ENCODE data around the gene ZNF726. TPM values are rescaled to one million over a fixed set of nuclear protein-coding genes. Genes with fewer than 3 reads are reported as not detected.

ZNF726 gene
- polyA plus RNA-seq, 1 experiment: 0.95 TPM

GRCh38 chr19:23904406-23904805 is 10.3 kb upstream of the ZNF726 start:
- Histone ChIP-seq H3K9me3 (ENCODE audit: control insufficient read depth, insufficient read depth, low read length) (peaks cover 11% of the 10 kb centered on the region; the same call in 1 of the 2 replicates), H3K27me3 (ENCODE audit: control insufficient read depth, insufficient read depth, low read length) (no peaks in the 10 kb centered on the region), H3K27ac (ENCODE audit: low read depth, low read length) (no peak overlapping the region), H3K4me3 (ENCODE audit: low read depth, low read length) (no peak overlapping the region)
- ChIA-PET POLR2A (no interaction called here), CTCF (no interaction called here)
- DNase-seq (ENCODE audit: low read depth, low spot score): no peak
- no peak for TF ChIP-seq CTCF (IDR thresholded peaks at IDR 0.05; ENCODE audit: low read depth, low read length)

GRCh38 chr19:23905771-23906170 is 8.9 kb upstream of the ZNF726 start:
- POLR2A ChIA-PET: no interaction called here
- TF ChIP-seq CTCF (IDR thresholded peaks at IDR 0.05; ENCODE audit: low read depth, low read length): no peak
- H3K9me3 ChIP-seq (ENCODE audit: control insufficient read depth, insufficient read depth, low read length): peaks cover 11% of the 10 kb centered on the region; the same call in 1 of the 2 replicates
- CTCF ChIA-PET: no interaction called here
- H3K27me3 ChIP-seq (ENCODE audit: control insufficient read depth, insufficient read depth, low read length): no peaks in the 10 kb centered on the region
- DNase-seq (ENCODE audit: low read depth, low spot score): no peak
- H3K4me3 ChIP-seq (ENCODE audit: low read depth, low read length): no peak overlapping the region
- no peak overlapping the region for H3K27ac ChIP-seq (ENCODE audit: low read depth, low read length)

GRCh38 chr19:23906835-23907234 is 7.9 kb upstream of the ZNF726 start:
- ChIA-PET CTCF (no interaction called here), POLR2A (no interaction called here)
- no peak for DNase-seq (ENCODE audit: low read depth, low spot score)
- no peak overlapping the region for H3K4me3 ChIP-seq (ENCODE audit: low read depth, low read length)
- peaks cover 11% of the 10 kb centered on the region; the same call in 1 of the 2 replicates for H3K9me3 ChIP-seq (ENCODE audit: control insufficient read depth, insufficient read depth, low read length)
- no peaks in the 10 kb centered on the region for H3K27me3 ChIP-seq (ENCODE audit: control insufficient read depth, insufficient read depth, low read length)
- H3K27ac ChIP-seq (ENCODE audit: low read depth, low read length): no peak overlapping the region
- no peak for TF ChIP-seq CTCF (IDR thresholded peaks at IDR 0.05; ENCODE audit: low read depth, low read length)

- ChIA-PET POLR2A (no interaction called here), CTCF (no interaction called here)
- Histone ChIP-seq H3K9me3 (ENCODE audit: control insufficient read depth, insufficient read depth, low read length) (peaks cover 11% of the 10 kb centered on the region; the same call in 1 of the 2 replicates), H3K27ac (ENCODE audit: low read depth, low read length) (no peak overlapping the region), H3K4me3 (ENCODE audit: low read depth, low read length) (no peak overlapping the region), H3K27me3 (ENCODE audit: control insufficient read depth, insufficient read depth, low read length) (no peaks in the 10 kb centered on the region)
- DNase-seq (ENCODE audit: low read depth, low spot score): no peak
- TF ChIP-seq CTCF (IDR thresholded peaks at IDR 0.05; ENCODE audit: low read depth, low read length): no peak
These were observed 6.5 kb upstream of the ZNF726 start for GRCh38 chr19:23908165-23908564.

- no peak for DNase-seq (ENCODE audit: low read depth, low spot score)
- Histone ChIP-seq H3K27ac (ENCODE audit: low read depth, low read length) (no peak overlapping the region), H3K9me3 (ENCODE audit: control insufficient read depth, insufficient read depth, low read length) (peaks cover 7% of the 10 kb centered on the region; the same call in 1 of the 2 replicates), H3K27me3 (ENCODE audit: control insufficient read depth, insufficient read depth, low read length) (no peaks in the 10 kb centered on the region), H3K4me3 (ENCODE audit: low read depth, low read length) (no peak overlapping the region)
- CTCF ChIA-PET: no interaction called here
- TF ChIP-seq CTCF (IDR thresholded peaks at IDR 0.05; ENCODE audit: low read depth, low read length): no peak
- POLR2A ChIA-PET: no interaction called here
These were observed 5.5 kb upstream of the ZNF726 start for GRCh38 chr19:23909222-23909621.
